ENCODE measurements around the gene KIF5A.
"Not testable (repeated sequence)": the region's sequence is repeated elsewhere in the genome, so short reads cannot be mapped to it uniquely, and the experiment has no call there.

DNA sequence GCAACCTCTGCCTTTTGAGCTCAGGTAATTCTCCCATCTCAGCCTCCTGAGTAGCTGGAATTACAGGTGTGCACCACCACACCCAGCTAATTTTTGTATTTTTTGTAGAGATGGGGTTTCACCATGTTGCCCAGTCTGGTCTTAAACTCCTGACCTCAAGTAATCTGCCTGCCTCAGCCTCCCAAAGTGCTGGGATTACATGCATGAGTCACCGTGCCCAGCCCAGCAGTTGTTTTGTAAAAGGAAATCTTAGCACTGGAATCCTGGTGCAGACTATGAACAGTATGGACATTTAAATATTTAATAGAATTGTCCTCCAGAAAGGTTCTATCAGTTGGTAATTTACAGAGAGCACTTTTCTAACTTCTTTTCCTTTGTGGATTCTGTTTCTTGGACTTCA is 11.3 kb downstream of the KIF5A start:
- TF ChIP-seq POLR2A (IDR thresholded peaks at IDR 0.05), result not testable (repeated sequence)
- TF ChIP-seq, protein P1, sequence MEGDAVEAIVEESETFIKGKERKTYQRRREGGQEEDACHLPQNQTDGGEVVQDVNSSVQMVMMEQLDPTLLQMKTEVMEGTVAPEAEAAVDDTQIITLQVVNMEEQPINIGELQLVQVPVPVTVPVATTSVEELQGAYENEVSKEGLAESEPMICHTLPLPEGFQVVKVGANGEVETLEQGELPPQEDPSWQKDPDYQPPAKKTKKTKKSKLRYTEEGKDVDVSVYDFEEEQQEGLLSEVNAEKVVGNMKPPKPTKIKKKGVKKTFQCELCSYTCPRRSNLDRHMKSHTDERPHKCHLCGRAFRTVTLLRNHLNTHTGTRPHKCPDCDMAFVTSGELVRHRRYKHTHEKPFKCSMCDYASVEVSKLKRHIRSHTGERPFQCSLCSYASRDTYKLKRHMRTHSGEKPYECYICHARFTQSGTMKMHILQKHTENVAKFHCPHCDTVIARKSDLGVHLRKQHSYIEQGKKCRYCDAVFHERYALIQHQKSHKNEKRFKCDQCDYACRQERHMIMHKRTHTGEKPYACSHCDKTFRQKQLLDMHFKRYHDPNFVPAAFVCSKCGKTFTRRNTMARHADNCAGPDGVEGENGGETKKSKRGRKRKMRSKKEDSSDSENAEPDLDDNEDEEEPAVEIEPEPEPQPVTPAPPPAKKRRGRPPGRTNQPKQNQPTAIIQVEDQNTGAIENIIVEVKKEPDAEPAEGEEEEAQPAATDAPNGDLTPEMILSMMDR (IDR thresholded peaks at IDR 0.05), result not testable (repeated sequence)
